ENCODE measurements around the gene SLC16A9.
"Not testable (repeated sequence)": the region's sequence is repeated elsewhere in the genome, so short reads cannot be mapped to it uniquely, and the experiment has no call there.

The SLC16A9 gene

DNA sequence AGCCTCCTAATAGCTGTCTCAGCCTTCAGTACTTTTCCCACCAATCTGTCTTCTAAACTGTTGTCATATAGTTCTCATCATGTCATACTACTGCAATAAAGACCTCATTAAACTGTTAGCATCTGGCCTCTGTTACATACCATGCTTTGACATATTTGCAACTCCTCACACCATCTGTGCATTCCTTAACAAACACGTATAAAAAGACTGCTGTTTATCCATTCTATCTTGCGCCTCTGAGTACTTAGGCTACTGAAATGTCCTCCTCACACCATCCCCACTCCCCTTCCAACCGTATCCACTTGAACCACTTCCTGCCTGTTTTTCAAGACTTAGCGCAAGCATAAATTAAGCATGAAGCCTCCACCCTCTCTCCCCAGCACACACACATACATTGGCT lies 41.6 kb downstream of the SLC16A9 start (continued):
- TF ChIP-seq, protein P1, sequence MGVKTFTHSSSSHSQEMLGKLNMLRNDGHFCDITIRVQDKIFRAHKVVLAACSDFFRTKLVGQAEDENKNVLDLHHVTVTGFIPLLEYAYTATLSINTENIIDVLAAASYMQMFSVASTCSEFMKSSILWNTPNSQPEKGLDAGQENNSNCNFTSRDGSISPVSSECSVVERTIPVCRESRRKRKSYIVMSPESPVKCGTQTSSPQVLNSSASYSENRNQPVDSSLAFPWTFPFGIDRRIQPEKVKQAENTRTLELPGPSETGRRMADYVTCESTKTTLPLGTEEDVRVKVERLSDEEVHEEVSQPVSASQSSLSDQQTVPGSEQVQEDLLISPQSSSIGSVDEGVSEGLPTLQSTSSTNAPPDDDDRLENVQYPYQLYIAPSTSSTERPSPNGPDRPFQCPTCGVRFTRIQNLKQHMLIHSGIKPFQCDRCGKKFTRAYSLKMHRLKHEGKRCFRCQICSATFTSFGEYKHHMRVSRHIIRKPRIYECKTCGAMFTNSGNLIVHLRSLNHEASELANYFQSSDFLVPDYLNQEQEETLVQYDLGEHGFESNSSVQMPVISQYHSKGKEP (tag by site-specific recombination; IDR thresholded peaks at IDR 0.05): no peak
- TF ChIP-seq ZNF132 (tag by site-specific recombination; IDR thresholded peaks at IDR 0.05; ENCODE audit: borderline replicate concordance): no peak
- TF ChIP-seq ZSCAN5A (tag by site-specific recombination; IDR thresholded peaks at IDR 0.05): no peak

DNA sequence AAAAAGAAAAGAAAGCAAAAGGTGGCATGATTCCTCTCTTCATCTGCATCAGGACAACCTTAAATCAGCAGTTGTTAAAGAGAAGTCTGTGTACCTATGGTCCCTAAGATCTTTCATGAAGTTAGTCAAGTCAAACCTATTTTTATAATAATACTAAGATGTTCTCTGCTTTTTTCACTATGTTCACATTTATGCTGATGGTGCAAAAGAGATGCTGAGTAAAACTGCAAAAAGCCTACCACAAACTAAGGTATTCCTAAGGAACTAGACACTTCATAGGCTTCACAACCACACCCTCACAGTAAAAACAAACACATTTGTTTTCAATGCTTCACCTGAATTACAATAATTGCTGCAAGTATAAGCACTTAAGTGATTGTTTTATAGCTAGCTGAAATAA lies 43.3 kb downstream of the SLC16A9 start:
- H3K4me3 ChIP-seq (ENCODE audit: low read depth, low read length): no peak overlapping the region
- H3K36me3 ChIP-seq (ENCODE audit: control insufficient read depth in 2 of 2, insufficient read depth in 1 of 2, low read length in 2 of 2): peaks cover 0 to 4% of the 10 kb centered on the region in 2 experiments; a peak in 1 of 3 replicates
- TF ChIP-seq ZNF335 (tag by site-specific recombination; conservative IDR thresholded peaks at IDR 0.05): no peak
- TF ChIP-seq ZNF280D (tag by site-specific recombination; IDR thresholded peaks at IDR 0.05): no peak
- no peak for TF ChIP-seq ZNF830 (tag by site-specific recombination; IDR thresholded peaks at IDR 0.05; ENCODE audit: low read depth)
- TF ChIP-seq ZNF585B (tag by site-specific recombination; IDR thresholded peaks at IDR 0.05): no peak
- no peak for TF ChIP-seq ZNF391 (tag by site-specific recombination; IDR thresholded peaks at IDR 0.05; ENCODE audit: borderline replicate concordance, low read depth)
- TF ChIP-seq ZNF366 (tag by site-specific recombination; conservative IDR thresholded peaks at IDR 0.05): no peak
- TF ChIP-seq, protein P2, sequence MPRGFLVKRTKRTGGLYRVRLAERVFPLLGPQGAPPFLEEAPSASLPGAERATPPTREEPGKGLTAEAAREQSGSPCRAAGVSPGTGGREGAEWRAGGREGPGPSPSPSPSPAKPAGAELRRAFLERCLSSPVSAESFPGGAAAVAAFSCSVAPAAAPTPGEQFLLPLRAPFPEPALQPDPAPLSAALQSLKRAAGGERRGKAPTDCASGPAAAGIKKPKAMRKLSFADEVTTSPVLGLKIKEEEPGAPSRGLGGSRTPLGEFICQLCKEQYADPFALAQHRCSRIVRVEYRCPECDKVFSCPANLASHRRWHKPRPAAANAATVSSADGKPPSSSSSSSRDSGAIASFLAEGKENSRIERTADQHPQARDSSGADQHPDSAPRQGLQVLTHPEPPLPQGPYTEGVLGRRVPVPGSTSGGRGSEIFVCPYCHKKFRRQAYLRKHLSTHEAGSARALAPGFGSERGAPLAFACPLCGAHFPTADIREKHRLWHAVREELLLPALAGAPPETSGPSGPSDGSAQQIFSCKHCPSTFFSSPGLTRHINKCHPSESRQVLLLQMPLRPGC (tag by site-specific recombination; IDR thresholded peaks at IDR 0.05): no peak
- TF ChIP-seq ZNF791 (tag by site-specific recombination; IDR thresholded peaks at IDR 0.05): no peak
- TF ChIP-seq ZNF548 (tag by site-specific recombination; IDR thresholded peaks at IDR 0.05): no peak
- no peak for TF ChIP-seq ZEB2 (tag by site-specific recombination; IDR thresholded peaks at IDR 0.05)
- TF ChIP-seq, protein P3, sequence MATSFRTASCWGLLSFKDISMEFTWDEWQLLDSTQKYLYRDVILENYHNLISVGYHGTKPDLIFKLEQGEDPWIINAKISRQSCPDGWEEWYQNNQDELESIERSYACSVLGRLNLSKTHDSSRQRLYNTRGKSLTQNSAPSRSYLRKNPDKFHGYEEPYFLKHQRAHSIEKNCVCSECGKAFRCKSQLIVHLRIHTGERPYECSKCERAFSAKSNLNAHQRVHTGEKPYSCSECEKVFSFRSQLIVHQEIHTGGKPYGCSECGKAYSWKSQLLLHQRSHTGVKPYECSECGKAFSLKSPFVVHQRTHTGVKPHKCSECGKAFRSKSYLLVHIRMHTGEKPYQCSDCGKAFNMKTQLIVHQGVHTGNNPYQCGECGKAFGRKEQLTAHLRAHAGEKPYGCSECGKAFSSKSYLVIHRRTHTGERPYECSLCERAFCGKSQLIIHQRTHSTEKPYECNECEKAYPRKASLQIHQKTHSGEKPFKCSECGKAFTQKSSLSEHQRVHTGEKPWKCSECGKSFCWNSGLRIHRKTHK (tag by site-specific recombination; IDR thresholded peaks at IDR 0.05): no peak
- no peaks in the 10 kb centered on the region for H3K9me3 ChIP-seq (ENCODE audit: control insufficient read depth, insufficient read depth, low read depth, low read length)
- CTCF ChIA-PET: interaction anchor here (1.0 kb wide), 1 partner anchor 449 kb away, joined by 3 read pairs; no protein-coding TSS in a partner anchor
- POLR2A ChIA-PET: no interaction called here
- no peak overlapping the region for H3K27ac ChIP-seq (ENCODE audit: extremely low read depth, low read depth, low read length)
- H3K4me1 ChIP-seq (ENCODE audit: control insufficient read depth, insufficient read depth, low read length): no peaks in the 10 kb centered on the region

- H3K27ac ChIP-seq (ENCODE audit: extremely low read depth, low read depth, low read length); H3K9me3 ChIP-seq (ENCODE audit: control insufficient read depth, insufficient read depth, low read depth, low read length); POLR2A ChIA-PET; CTCF ChIA-PET; H3K4me3 ChIP-seq (ENCODE audit: low read depth, low read length); H3K4me1 ChIP-seq (ENCODE audit: control insufficient read depth, insufficient read depth, low read length); H3K36me3 ChIP-seq (ENCODE audit: control insufficient read depth in 2 of 2, insufficient read depth in 1 of 2, low read length in 2 of 2): not testable (repeated sequence)
- TF ChIP-seq ZNF146 (tag by site-specific recombination; IDR thresholded peaks at IDR 0.05) (peak; percentile 81), ZNF280D (tag by site-specific recombination; IDR thresholded peaks at IDR 0.05) (0 out of 2 replicates have a peak, but pooled peaks have one; percentile 77)
These were observed 46.4 kb downstream of the SLC16A9 start for GRCh38 chr10:59663213-59663612.
